H1 (cell line): ENCODE results near the gene SLC3A2.

Source experiments
- BRCA1 ChIP-seq: IDR thresholded peaks from 2 replicates; pipeline ENCODE4 v1.6.1; 2012; ENCODE audit warnings: low read depth, low read length, improper control_type of control experiment
- CEBPB ChIP-seq: IDR thresholded peaks from 2 replicates; pipeline ENCODE4 v1.6.1; 2012; ENCODE audit warnings: low read depth, low read length
- EP300 ChIP-seq, 2 experiments: IDR thresholded peaks; 1 replicate in 1 of 2; 2 replicates in 1 of 2; pipeline ENCODE4 v1.6.1; 2011 to 2012; ENCODE audit warnings: low read depth in 2 of 2, low read length in 2 of 2, mild to moderate bottlenecking in 2 of 2, borderline replicate concordance in 1 of 2, inconsistent platforms in 1 of 2, moderate library complexity in 1 of 2
- EZH2 ChIP-seq: fragments of 200-600 bp; sonication (generic); IDR thresholded peaks from 2 replicates; pipeline ENCODE4 v1.7.1; 2012; ENCODE audit warnings: low read depth, mild to moderate bottlenecking, moderate library complexity, low read length, inconsistent platforms; ENCODE audit not compliant: severe bottlenecking
- MAX ChIP-seq: IDR thresholded peaks from 2 replicates; pipeline ENCODE4 v1.6.1; 2012; ENCODE audit warnings: inconsistent platforms
- PHF8 ChIP-seq: fragments of 200-600 bp; sonication (generic); conservative IDR thresholded peaks from 2 replicates; pipeline ENCODE4 v1.7.1; 2012; ENCODE audit warnings: low read depth, mild to moderate bottlenecking, inconsistent platforms, low read length, moderate library complexity
- POLR2A ChIP-seq, 2 experiments: IDR thresholded peaks; 1 replicate in 1 of 2; 2 replicates in 1 of 2; pipeline ENCODE4 v1.6.1; 2011; ENCODE audit warnings: low read depth in 2 of 2, low read length in 2 of 2, mild to moderate bottlenecking in 2 of 2; ENCODE audit errors: control extremely low read depth in 1 of 2
- POU5F1 ChIP-seq: IDR thresholded peaks from 2 replicates; pipeline ENCODE4 v1.6.1; 2011; ENCODE audit warnings: low read depth, mild to moderate bottlenecking, low read length, moderate library complexity
- RAD21 ChIP-seq, 2 experiments: IDR thresholded peaks in 1 of 2; conservative IDR thresholded peaks in 1 of 2; 2 replicates each; pipeline ENCODE4 v1.6.1; 2011; ENCODE audit warnings: low read depth in 2 of 2, low read length in 2 of 2, improper control_type of control experiment in 1 of 2, inconsistent platforms in 1 of 2, mild to moderate bottlenecking in 1 of 2, moderate library complexity in 1 of 2
- TAF1 ChIP-seq: IDR thresholded peaks from 2 replicates; pipeline ENCODE4 v1.6.1; 2011; ENCODE audit warnings: mild to moderate bottlenecking, low read depth, low read length
- ZNF274 ChIP-seq: IDR thresholded peaks from 2 replicates; pipeline ENCODE4 v1.7.0; 2012; ENCODE audit warnings: low read length, borderline replicate concordance; ENCODE audit errors: extremely low read depth
- TF ChIP-seq, protein P1 (sequence below), 3 experiments: IDR thresholded peaks; 1 replicate in 2 of 3; 2 replicates in 1 of 3; pipeline versions ENCODE4 v1.5.1 to v1.6.1; 2011; ENCODE audit warnings: low read length in 3 of 3, mild to moderate bottlenecking in 3 of 3, inconsistent platforms in 2 of 3, low read depth in 1 of 3, moderate library complexity in 1 of 3; ENCODE audit not compliant: insufficient read depth in 1 of 3; ENCODE audit errors: control extremely low read depth in 1 of 3
- TF ChIP-seq, protein P2 (sequence below): IDR thresholded peaks from 2 replicates; pipeline ENCODE4 v1.6.1; 2012; ENCODE audit warnings: low read length, inconsistent platforms

- no peak for TF ChIP-seq POLR2A (IDR thresholded peaks at IDR 0.05; ENCODE audit: control extremely low read depth in 1 of 2, low read depth in 2 of 2, low read length in 2 of 2)
- TF ChIP-seq, protein P1, sequence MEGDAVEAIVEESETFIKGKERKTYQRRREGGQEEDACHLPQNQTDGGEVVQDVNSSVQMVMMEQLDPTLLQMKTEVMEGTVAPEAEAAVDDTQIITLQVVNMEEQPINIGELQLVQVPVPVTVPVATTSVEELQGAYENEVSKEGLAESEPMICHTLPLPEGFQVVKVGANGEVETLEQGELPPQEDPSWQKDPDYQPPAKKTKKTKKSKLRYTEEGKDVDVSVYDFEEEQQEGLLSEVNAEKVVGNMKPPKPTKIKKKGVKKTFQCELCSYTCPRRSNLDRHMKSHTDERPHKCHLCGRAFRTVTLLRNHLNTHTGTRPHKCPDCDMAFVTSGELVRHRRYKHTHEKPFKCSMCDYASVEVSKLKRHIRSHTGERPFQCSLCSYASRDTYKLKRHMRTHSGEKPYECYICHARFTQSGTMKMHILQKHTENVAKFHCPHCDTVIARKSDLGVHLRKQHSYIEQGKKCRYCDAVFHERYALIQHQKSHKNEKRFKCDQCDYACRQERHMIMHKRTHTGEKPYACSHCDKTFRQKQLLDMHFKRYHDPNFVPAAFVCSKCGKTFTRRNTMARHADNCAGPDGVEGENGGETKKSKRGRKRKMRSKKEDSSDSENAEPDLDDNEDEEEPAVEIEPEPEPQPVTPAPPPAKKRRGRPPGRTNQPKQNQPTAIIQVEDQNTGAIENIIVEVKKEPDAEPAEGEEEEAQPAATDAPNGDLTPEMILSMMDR (IDR thresholded peaks at IDR 0.05; ENCODE audit: control extremely low read depth in 1 of 3, insufficient read depth in 1 of 3, low read depth in 1 of 3, low read length in 3 of 3), result no peak
- TF ChIP-seq POU5F1, result no peak
- no peak for TF ChIP-seq BRCA1
- TF ChIP-seq ZNF274, result no peak
- no peak for TF ChIP-seq CEBPB
- TF ChIP-seq EP300 (IDR thresholded peaks at IDR 0.05; ENCODE audit: borderline replicate concordance in 1 of 2, low read depth in 2 of 2, low read length in 2 of 2), result no peak
- TF ChIP-seq, protein P2, sequence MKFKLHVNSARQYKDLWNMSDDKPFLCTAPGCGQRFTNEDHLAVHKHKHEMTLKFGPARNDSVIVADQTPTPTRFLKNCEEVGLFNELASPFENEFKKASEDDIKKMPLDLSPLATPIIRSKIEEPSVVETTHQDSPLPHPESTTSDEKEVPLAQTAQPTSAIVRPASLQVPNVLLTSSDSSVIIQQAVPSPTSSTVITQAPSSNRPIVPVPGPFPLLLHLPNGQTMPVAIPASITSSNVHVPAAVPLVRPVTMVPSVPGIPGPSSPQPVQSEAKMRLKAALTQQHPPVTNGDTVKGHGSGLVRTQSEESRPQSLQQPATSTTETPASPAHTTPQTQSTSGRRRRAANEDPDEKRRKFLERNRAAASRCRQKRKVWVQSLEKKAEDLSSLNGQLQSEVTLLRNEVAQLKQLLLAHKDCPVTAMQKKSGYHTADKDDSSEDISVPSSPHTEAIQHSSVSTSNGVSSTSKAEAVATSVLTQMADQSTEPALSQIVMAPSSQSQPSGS, result no peak
- no peak for TF ChIP-seq MAX
- TF ChIP-seq TAF1, result no peak
- TF ChIP-seq PHF8, result no peak
- TF ChIP-seq RAD21 (IDR thresholded peaks at IDR 0.05 in 1 of 2, conservative IDR thresholded peaks at IDR 0.05 in 1 of 2; ENCODE audit: low read depth in 2 of 2, low read length in 2 of 2), result no peak
- no peak for TF ChIP-seq EZH2
Measured at GRCh38 chr11:62892077-62892922, 11.6 kb downstream of the SLC3A2 start.
